CD4-positive, alpha-beta T cell treated with Interleukin-21 for 1 hour (primary cell): ENCODE results near the gene PRKG1.

Source experiments
- DNase-seq: peaks from one replicate; pipeline ENCODE4 v3.0.0-alpha.2; 2020

PRKG1 gene

GRCh38 chr10:52106011-52106410 is 1031.7 kb downstream of the PRKG1 start:
- DNase-seq = no peak

- no peak for DNase-seq
Observed at GRCh38 chr10:52106899-52107298, 1032.6 kb downstream of the PRKG1 start.

GRCh38 chr10:52108236-52108635 is 1033.9 kb downstream of the PRKG1 start:
- DNase-seq = no peak

- no peak for DNase-seq
Observed at GRCh38 chr10:52110576-52110975, 1036.3 kb downstream of the PRKG1 start.

- DNase-seq = no peak
Observed at GRCh38 chr10:52111101-52111891, 1037.0 kb downstream of the PRKG1 start.

- DNase-seq = no peak
Observed at GRCh38 chr10:52115823-52116222, 1041.5 kb downstream of the PRKG1 start.

GRCh38 chr10:52119507-52119906 is 1045.2 kb downstream of the PRKG1 start:
- DNase-seq = no peak

- DNase-seq = no peak
Observed at GRCh38 chr10:52121688-52122087, 1047.4 kb downstream of the PRKG1 start.

- no peak for DNase-seq
Observed at GRCh38 chr10:52128056-52128683, 1053.9 kb downstream of the PRKG1 start.

- DNase-seq = no peak
Observed at GRCh38 chr10:52129410-52130178, 1055.3 kb downstream of the PRKG1 start.

- DNase-seq = no peak
Observed at GRCh38 chr10:52135101-52135500, 1060.8 kb downstream of the PRKG1 start.

- DNase-seq = no peak
Observed at GRCh38 chr10:52136921-52137320, 1062.6 kb downstream of the PRKG1 start.

GRCh38 chr10:52143338-52143737 is 1069.1 kb downstream of the PRKG1 start:
- no peak for DNase-seq

- DNase-seq = no peak
Observed at GRCh38 chr10:52145636-52146035, 1071.3 kb downstream of the PRKG1 start.

- no peak for DNase-seq
Observed at GRCh38 chr10:52146766-52147165, 1072.5 kb downstream of the PRKG1 start.

- DNase-seq = no peak
Observed at GRCh38 chr10:52170776-52171175, 1096.5 kb downstream of the PRKG1 start.

- DNase-seq = no peak
Observed at GRCh38 chr10:52172581-52172980, 1098.3 kb downstream of the PRKG1 start.

GRCh38 chr10:52185256-52185655 is 1111.0 kb downstream of the PRKG1 start:
- DNase-seq = no peak

- DNase-seq = no peak
Observed at GRCh38 chr10:52187521-52188258, 1113.4 kb downstream of the PRKG1 start.

- no peak for DNase-seq
Observed at GRCh38 chr10:52191049-52191448, 1116.8 kb downstream of the PRKG1 start.

- DNase-seq = no peak
Observed at GRCh38 chr10:52194191-52194590, 1119.9 kb downstream of the PRKG1 start.

GRCh38 chr10:52194716-52195115 is 1120.4 kb downstream of the PRKG1 start:
- no peak for DNase-seq

GRCh38 chr10:52197098-52197497 is 1122.8 kb downstream of the PRKG1 start:
- no peak for DNase-seq
